ENCODE results near the gene ACTA1.

DNA sequence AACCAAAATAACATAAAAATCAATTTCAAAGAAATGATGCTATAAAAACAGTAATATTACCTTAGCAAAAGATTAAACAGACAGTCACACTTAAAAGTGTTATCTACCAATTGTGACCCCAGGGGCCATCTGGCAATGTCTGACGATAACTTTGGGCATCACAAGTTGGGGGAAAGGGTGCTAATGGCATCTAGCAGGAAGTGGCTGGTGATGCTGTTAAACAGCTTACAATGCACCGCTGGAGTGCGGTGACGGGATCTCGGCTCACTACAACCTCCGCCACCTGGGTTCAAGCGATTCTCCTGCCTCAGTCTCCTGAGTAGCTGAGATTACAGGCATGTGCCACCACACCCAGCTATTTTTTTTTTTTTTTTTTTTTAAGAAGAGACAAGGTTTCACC is 46.6 kb upstream of the ACTA1 start:
- TF ChIP-seq MXI1 (conservative IDR thresholded peaks at IDR 0.05; ENCODE audit: poor library complexity, severe bottlenecking) (no peak), RAD21 (conservative IDR thresholded peaks at IDR 0.05) (no peak), POLR2AphosphoS5 (IDR thresholded peaks at IDR 0.05) (no peak)
- TF ChIP-seq, protein P1, sequence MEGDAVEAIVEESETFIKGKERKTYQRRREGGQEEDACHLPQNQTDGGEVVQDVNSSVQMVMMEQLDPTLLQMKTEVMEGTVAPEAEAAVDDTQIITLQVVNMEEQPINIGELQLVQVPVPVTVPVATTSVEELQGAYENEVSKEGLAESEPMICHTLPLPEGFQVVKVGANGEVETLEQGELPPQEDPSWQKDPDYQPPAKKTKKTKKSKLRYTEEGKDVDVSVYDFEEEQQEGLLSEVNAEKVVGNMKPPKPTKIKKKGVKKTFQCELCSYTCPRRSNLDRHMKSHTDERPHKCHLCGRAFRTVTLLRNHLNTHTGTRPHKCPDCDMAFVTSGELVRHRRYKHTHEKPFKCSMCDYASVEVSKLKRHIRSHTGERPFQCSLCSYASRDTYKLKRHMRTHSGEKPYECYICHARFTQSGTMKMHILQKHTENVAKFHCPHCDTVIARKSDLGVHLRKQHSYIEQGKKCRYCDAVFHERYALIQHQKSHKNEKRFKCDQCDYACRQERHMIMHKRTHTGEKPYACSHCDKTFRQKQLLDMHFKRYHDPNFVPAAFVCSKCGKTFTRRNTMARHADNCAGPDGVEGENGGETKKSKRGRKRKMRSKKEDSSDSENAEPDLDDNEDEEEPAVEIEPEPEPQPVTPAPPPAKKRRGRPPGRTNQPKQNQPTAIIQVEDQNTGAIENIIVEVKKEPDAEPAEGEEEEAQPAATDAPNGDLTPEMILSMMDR (IDR thresholded peaks at IDR 0.05; ENCODE audit: poor library complexity, severe bottlenecking): no peak

Data from neural cell (in vitro differentiated cells).